ENCODE data around the gene ATP2C2. TPM values are rescaled to one million over a fixed set of nuclear protein-coding genes. Genes with fewer than 3 reads are reported as not detected.
"Not testable (repeated sequence)": the region's sequence is repeated elsewhere in the genome, so short reads cannot be mapped to it uniquely, and the experiment has no call there.

ATP2C2 gene
- total RNA-seq, 1 donor from 2014 or later, result not detected

DNA sequence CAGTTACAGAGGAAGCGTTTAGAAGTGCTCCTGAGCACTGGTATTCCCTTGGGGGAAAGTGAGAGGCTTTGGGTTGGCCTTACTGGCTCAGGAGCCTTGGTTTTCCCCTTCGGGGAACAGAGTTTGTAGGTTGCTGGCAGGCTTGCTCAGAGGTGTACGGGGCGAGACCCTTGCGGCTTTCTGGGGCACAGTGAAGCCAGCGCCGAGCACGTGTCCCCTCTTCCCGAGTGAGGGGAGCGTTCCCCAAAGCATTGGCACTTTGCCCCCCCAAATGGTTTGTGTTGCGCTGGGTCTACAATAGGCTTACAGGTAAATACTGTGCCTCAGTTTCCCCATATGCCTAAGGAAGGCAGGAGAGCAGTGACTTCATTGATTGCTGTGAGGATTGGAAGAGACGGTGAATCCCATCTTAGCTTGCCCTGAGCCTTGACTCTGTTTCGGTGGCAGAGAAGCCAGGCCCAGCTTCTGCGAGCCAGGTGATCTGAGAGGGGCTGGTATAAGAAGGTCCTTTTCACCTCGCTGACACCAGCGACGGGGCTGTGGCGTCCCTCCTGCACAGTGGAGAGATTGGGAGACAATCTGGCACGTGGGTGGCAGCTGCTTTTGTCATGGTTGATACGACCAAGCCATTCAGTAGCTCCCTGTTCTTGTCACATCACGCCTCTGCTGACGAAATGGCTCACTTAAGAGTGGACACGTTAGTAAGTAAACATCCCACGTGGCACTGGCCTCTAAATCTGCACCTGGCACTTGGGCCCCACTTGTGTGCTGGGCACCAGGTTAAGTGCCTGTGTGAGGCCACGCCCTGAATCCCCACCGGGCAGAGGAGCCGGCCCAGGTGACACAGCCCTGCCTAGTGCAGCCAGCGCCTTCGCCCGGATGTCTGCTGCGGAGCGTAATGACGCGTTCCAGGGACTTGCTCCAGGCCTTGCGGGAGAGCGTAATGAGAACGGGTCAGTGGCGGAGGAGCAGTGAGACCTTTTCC, 81.1 kb downstream of the ATP2C2 start:
- DNase-seq (ENCODE audit: low read depth), result no peak

- DNase-seq (ENCODE audit: low read depth), result no peak
Measured at GRCh38 chr16:84450176-84450865, 82.0 kb downstream of the ATP2C2 start.

DNA sequence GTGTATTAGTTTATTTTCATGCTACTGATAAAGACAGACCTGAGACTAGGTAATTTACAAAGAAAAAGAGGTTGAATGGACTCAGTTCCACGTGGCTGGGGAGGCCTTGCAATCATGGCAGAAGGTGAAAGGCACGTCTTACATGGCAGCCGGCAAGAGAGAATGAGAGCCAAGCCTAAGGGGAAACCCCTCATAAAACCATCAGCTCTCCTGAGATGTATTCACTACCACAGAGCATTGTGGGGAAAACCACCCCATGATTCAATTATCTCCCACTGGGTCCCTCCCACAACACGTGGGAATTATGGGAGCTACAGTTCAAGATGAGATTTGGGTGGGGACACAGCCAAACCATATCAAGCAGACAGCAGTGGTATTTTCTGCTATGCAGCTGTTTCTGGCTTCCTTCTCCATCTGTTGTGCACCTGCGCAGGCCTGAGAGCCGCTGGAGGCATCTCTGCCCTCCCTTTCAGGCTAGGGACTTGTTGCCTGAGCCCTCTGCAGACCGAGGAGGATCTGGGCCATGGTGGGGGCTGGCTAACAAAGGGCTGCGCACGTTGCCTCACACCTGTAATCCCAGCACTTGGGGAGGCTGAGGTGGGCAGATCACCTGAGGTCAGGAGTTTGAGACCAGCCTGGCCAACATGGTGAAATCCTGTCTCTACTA, 82.8 kb downstream of the ATP2C2 start:
- DNase-seq (ENCODE audit: low read depth), result not testable (repeated sequence)

DNA sequence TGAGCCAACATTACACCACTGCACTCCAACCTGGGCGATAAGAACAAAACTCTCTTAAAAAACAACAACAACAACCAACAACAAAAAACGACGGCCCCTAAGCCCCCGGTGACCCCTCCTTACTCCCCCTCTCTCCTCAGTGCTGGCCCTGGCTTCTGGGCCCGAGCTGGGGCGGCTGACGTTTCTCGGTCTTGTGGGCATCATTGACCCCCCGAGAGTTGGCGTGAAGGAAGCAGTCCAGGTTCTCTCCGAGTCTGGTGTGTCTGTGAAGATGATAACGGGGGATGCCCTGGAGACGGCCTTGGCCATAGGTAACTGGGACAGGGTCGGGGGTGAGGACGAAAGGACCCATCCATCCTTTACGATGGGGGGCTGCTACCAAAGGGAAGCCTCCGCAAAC, 83.4 kb downstream of the ATP2C2 start:
- DNase-seq (ENCODE audit: low read depth), result no peak

- no peak for DNase-seq (ENCODE audit: low read depth)
Measured at GRCh38 chr16:84453061-84453752, 84.9 kb downstream of the ATP2C2 start.

DNA sequence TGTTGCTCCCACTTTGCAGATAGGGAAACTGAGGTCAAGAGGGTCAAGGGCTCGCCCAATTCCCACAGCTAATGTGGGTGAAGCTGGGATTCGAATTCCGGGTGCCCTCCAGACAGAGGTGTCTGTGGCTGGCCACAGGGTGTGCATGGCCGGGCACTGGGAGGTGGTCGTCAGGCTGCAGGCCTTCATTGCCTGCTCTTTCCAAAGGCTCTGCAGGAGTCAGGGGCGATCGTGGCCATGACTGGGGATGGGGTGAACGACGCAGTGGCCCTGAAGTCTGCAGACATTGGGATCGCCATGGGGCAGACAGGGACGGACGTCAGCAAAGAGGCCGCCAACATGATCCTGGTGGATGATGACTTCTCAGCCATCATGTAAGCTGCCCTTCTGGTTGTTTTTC, 86.3 kb downstream of the ATP2C2 start:
- no peak for DNase-seq (ENCODE audit: low read depth)

DNA sequence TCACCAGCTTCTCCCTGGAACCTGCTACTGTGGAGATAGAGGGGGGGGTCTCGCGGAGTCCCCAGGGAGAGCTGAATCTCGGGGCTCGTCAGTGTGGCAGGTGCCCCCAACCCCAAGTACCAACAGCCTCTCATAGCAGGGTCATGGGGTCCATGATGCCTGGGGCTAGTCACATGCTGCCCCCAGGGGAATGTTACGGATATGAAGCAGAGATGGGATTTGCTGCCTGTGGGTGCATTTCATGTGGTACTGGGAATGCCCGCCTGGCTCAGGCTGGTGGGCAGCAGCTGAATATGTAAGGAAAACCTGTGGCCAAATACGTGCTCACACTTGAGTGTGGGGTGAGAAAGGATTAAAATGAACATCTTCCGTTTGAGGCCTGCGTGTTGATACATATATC, 86.7 kb downstream of the ATP2C2 start:
- DNase-seq (ENCODE audit: low read depth), result no peak

GRCh38 chr16:84458606-84459532, 90.5 kb downstream of the ATP2C2 start:
- DNase-seq (ENCODE audit: low read depth), result no peak

DNA sequence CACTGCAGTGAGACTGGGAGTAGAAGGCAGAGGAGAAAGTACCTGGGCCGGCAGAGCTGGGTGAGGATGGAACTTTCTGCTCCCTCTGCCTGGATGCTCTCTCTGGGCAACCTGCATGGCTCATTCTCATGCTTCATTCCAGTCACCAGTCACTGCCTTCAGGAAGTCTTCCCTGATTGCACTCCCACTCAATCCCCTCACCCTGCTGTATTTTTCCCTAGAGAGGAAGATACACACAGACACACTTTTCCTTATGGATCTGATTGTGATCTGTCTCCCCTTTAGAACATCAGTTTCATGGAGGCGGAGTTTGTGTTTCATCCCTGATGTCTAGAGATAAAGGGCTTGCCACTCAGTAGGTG, 91.2 kb downstream of the ATP2C2 start:
- no peak for DNase-seq (ENCODE audit: low read depth)

GRCh38 chr16:84459941-84460405, 91.6 kb downstream of the ATP2C2 start:
- no peak for DNase-seq (ENCODE audit: low read depth)

- DNase-seq (ENCODE audit: low read depth), result no peak
Measured at GRCh38 chr16:84460406-84461028, 92.2 kb downstream of the ATP2C2 start.

GRCh38 chr16:84461029-84461412, 92.7 kb downstream of the ATP2C2 start:
- DNase-seq (ENCODE audit: low read depth), result no peak

DNA sequence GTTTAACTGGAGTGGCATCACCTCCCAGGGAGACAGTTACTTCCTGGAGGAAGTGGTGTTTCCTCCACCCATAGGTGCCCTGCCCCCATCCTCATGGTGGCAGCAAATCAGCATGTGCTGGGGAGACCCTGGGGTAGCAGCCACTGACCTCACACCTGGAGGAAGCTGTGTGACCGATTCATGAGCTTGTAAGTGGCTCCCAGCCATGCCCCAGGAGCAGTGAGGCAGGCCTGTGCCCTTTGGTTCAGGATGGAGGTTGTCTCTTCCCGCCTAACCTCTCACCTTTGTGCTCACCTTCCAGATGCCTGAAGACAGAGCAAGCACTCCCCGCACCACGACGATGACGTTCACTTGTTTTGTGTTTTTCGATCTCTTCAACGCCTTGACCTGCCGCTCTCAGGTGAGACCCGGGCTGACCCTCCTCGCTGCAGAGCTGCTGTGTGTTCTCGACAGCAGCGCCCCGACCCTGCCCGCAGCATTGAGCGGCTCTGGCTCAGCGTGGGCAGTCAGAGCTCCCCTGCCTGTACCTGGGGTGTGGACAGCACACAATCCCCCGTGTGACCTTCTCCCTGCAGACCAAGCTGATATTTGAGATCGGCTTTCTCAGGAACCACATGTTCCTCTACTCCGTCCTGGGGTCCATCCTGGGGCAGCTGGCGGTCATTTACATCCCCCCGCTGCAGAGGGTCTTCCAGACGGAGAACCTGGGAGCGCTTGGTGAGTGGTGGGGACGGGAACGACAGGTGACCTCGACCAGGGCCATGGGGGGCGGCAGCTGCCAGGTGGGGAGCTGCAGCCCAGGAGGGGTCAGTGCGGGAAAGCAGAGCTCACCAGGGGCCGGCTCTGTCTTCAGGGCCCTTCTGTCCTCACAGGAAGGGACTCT, 93.3 kb downstream of the ATP2C2 start:
- DNase-seq (ENCODE audit: low read depth), result no peak

DNA sequence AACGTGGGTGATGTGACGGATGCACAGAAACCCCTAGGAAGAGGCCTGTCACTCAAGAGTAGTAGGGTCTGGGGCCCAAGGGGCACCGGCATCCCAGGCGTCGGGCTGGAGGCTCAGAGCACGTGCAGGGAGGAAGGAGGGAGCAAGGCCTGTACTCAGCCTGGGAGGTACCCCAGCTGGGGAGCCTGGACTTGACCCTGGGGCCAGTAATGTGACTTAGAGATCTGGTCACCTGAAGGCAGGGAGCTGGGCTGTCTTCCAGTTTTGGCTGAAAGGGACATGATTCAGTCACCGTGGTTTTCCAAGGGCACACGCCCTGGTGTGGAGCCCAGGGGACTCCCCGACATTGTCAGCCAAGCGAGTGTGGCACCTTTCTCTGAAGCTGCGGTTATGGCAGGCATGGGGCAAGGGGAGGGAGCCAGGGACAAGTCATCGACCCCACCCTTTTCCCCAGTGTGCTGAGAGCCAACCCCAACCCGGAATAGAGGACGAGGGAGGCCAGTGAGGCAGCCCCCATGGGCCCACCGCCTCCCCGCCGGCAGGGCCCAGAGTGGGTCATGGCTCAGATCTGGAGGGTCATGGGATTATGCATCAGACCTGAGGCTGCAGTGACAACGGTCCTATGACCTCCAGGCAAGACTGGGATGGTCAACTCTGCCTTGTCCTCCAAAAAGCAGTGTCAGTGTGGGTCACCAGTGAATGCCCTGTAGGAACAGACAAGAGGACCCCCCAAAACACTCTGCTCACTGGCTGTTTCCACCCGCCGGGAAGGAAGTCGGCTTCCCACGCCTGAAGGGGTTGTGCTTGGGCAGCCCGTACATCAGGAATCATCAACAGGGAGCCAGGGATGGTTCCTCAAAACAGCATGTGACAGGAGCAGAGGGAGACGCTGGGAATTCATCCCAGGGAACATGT, 94.2 kb downstream of the ATP2C2 start:
- DNase-seq (ENCODE audit: low read depth), result no peak

DNA sequence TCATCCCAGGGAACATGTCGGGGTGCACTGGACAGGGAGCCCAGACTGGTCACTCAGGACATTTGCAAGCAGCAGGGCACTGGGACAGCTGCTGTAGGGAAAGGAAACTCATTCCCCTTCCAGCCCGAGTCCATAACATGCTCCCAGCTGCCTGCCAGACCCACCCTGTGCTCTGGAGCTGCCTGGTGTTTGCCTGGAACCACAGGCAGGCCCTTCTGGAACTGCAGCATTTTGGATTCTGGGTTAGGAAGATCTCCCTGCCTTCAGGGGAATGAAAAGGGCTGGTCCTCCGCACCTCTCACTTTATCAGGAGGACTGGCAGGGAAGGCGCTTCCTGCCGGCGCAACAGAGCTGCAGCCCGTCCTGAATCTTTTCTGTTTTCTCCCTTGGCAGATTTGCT, 94.9 kb downstream of the ATP2C2 start:
- DNase-seq (ENCODE audit: low read depth), result no peak

- no peak for DNase-seq (ENCODE audit: low read depth)
Measured at GRCh38 chr16:84464116-84464515, 95.8 kb downstream of the ATP2C2 start.

- no peak for DNase-seq (ENCODE audit: low read depth)
Measured at GRCh38 chr16:84465154-84465553, 96.8 kb downstream of the ATP2C2 start.

DNA sequence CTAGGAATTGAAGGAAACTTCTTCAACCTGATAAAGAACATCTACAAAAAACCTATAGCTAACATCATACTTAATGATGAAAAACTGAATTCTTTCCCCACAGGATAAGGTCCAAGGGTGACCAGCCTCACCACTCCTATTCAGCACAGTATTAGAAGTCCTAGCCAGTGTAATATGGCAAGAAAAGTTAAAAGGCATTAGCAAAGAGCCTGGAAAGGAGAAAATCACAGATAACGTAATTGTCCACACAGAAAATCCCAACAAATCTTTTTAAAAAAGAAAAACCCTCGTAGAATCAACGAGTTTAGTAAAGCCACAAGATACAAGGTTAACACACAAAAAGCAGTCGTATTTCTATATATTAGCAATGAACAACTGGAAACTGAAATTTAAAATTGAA, 98.4 kb downstream of the ATP2C2 start:
- DNase-seq (ENCODE audit: low read depth), result no peak

All from renal cortical epithelial cell (primary cell).